HAP-1 (cell line): Measurements from ENCODE around the gene ATP6V0E1.
"Not testable (repeated sequence)": the region's sequence is repeated elsewhere in the genome, so short reads cannot be mapped to it uniquely, and the experiment has no call there.

ENCODE experiments used
- DNase-seq, 2 experiments: peaks; one replicate each; pipeline ENCODE4 v3.0.0-alpha.2; 2016 to 2020; ENCODE audit warnings: low spot score in 2 of 2
- H3K27me3 ChIP-seq: fragments of 250-450 bp; sonication (Bioruptor Pico); 2 replicates; pipeline ENCODE4 v1.5.1; 2020; ENCODE audit warnings: low read depth, mild to moderate bottlenecking, moderate library complexity
- H3K36me3 ChIP-seq: fragments of 250-450 bp; sonication (Bioruptor Pico); replicated peaks from 2 replicates; pipeline ENCODE4 v1.5.1; 2020; ENCODE audit warnings: mild to moderate bottlenecking
- H3K4me1 ChIP-seq: fragments of 250-450 bp; sonication (Bioruptor Pico); 2 replicates; pipeline ENCODE4 v1.5.1; 2020; ENCODE audit warnings: mild to moderate bottlenecking
- H3K4me3 ChIP-seq: fragments of 250-450 bp; sonication (Bioruptor Pico); 2 replicates; pipeline ENCODE4 v1.5.1; 2020; ENCODE audit warnings: mild to moderate bottlenecking, moderate library complexity
- H3K9me3 ChIP-seq: fragments of 250-450 bp; sonication (Bioruptor Pico); 2 replicates; pipeline ENCODE4 v1.5.1; 2020; ENCODE audit warnings: mild to moderate bottlenecking, moderate library complexity
- in situ Hi-C: fragments of 300-500 bp; cut with MboI; formaldehyde crosslinking; loops from 3 replicates; pipeline ENCODE4 v1.14.3; 2020; ENCODE audit warnings: low sequenced_read_pairs, inconsistent platforms, mixed read lengths

ATP6V0E1 gene

GRCh38 chr5:173057062-173057924 is 73.7 kb downstream of the ATP6V0E1 start:
- in situ Hi-C loops, result loop anchor here (5.0 kb wide), 1 partner anchor 75 kb away; the partner anchor contains the start of gene ATP6V0E1
- no peaks in the 10 kb centered on the region for H3K27me3 ChIP-seq
- H3K36me3 ChIP-seq, result no peaks in the 10 kb centered on the region
- H3K9me3 ChIP-seq, result no peaks in the 10 kb centered on the region
- no peaks in the 10 kb centered on the region for H3K4me1 ChIP-seq
- peak overlapping the region; percentile 69 for H3K4me3 ChIP-seq
- DNase-seq, result peak; percentile 93 to 100

DNA sequence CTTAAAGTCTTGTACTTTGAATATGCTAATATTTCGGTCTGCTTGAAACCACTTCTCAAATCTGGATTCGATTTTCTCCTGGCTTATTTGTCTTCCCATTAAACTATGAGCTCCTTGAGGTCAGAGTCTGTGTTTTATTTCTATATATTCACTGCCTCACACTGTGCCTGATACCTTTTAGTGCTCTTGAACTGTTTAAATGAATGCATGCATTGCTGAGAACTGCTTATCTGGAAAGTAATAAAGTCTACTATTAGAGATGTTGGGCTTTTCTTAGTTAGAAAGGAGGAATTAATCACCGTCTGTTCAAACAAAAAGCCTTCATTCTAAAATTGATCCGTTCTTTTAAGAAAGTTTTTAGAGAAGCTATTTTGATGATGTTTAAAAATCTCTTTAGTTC is 78.6 kb downstream of the ATP6V0E1 start:
- Histone ChIP-seq H3K27me3 (no peaks in the 10 kb centered on the region), H3K36me3 (no peaks in the 10 kb centered on the region), H3K4me3 (no peak overlapping the region), H3K4me1 (peaks cover 5% of the 10 kb centered on the region), H3K9me3 (no peaks in the 10 kb centered on the region)
- no peak for DNase-seq
- in situ Hi-C loops, result no loop called here

DNA sequence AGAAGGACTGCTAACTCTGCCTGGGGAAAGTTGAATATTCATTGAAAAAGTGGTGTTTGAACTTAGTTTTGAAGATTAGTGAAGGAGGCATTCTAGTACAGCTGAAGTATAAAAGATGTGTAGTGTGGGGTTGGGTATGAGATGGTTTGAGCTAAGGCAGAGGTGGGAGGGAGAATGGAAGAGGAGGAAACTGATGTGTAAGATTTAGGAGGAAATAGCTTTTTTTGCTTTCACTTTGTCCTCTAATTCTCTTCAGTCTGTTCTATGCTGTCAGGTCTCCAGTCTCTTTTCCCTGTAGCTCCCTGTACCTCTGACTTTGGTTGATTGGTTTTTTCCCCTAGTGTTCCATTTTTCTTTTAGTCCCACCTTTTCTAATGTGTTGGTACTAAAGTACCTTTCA is 81.6 kb downstream of the ATP6V0E1 start:
- H3K4me3 ChIP-seq, result no peak overlapping the region
- in situ Hi-C loops, result no loop called here
- no peak for DNase-seq

GRCh38 chr5:173069671-173070070 is 86.1 kb downstream of the ATP6V0E1 start:
- H3K36me3 ChIP-seq, result no peaks in the 10 kb centered on the region
- DNase-seq, result no peak
- H3K4me1 ChIP-seq, result peaks cover 8% of the 10 kb centered on the region
- H3K4me3 ChIP-seq, result no peak overlapping the region
- no peaks in the 10 kb centered on the region for H3K9me3 ChIP-seq
- in situ Hi-C loops, result no loop called here
- no peaks in the 10 kb centered on the region for H3K27me3 ChIP-seq

More for the DNA sequence above, 81.6 kb downstream of the ATP6V0E1 start:
- H3K36me3 ChIP-seq, result no peaks in the 10 kb centered on the region
- H3K4me1 ChIP-seq, result peaks cover 8% of the 10 kb centered on the region
- no peaks in the 10 kb centered on the region for H3K9me3 ChIP-seq
- H3K27me3 ChIP-seq, result no peaks in the 10 kb centered on the region

DNA sequence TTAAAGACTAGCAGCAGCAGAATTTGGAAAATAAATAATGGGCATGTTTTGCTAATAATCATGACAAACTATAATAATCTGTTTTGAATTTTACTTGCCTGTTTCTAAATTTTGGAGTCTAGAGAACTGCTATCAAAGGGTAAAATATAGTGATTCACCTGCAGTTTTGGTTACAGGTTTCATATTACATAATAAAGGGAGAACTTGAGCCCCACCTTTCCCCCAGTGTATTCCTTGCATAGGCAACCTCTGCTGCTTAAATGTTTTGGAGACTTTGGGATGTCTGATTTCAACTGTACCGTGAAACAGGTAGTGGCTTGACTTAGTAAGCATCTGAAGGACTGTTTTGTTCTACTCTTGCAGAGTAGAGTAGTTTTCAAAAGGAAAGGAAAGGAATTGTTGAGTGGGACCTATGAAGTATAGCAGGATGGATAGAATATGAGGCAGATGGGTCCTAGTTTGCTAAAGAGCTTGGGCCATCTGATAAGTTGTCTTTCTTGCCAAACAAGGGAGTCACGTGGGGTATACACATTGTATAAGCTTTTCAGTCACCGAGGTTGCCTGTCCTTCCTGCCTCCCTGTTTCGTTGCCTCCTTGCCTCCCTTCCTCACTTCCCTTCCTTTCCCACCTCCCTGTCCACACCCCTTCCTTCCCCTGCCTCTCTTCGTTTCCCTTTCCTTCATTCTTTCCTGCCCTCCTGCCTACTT is 91.7 kb downstream of the ATP6V0E1 start:
- no peak for DNase-seq
- in situ Hi-C loops, result no loop called here

GRCh38 chr5:173075970-173076369 is 92.4 kb downstream of the ATP6V0E1 start:
- no peak for DNase-seq
- Histone ChIP-seq H3K4me3 (no peak overlapping the region), H3K9me3 (no peaks in the 10 kb centered on the region), H3K4me1 (no peaks in the 10 kb centered on the region), H3K27me3 (no peaks in the 10 kb centered on the region), H3K36me3 (no peaks in the 10 kb centered on the region)
- in situ Hi-C loops, result no loop called here

More for the DNA sequence above, 91.7 kb downstream of the ATP6V0E1 start:
- Histone ChIP-seq H3K4me1 (no peaks in the 10 kb centered on the region), H3K36me3 (no peaks in the 10 kb centered on the region), H3K9me3 (no peaks in the 10 kb centered on the region), H3K27me3 (no peaks in the 10 kb centered on the region), H3K4me3 (no peak overlapping the region)

GRCh38 chr5:173076471-173076870 is 92.9 kb downstream of the ATP6V0E1 start:
- H3K36me3 ChIP-seq, H3K4me3 ChIP-seq, DNase-seq, H3K27me3 ChIP-seq, in situ Hi-C loops, H3K9me3 ChIP-seq, H3K4me1 ChIP-seq: not testable (repeated sequence)

DNA sequence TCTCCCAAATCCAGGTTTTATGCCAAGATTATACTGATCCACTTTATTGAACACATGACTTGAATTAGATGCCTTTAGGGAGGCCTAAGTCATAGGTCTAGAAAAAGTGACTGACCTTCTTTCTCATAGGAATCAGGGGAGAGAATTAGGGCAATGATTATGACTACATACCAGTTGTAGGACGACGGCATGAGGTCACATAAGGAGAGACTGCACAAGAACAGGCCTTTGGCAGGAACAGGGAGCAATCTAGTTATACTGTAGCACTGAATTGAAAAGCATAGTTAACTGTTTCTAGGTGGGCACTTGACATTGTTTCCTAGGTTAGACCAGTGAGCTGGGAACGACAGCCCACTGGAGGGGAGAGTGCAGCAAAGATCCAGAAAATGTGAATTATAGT is 95.3 kb downstream of the ATP6V0E1 start:
- no peak overlapping the region for H3K4me3 ChIP-seq
- in situ Hi-C loops, result no loop called here
- no peak for DNase-seq
- H3K9me3 ChIP-seq, result no peaks in the 10 kb centered on the region
- H3K4me1 ChIP-seq, result no peaks in the 10 kb centered on the region
- no peaks in the 10 kb centered on the region for H3K27me3 ChIP-seq
- no peaks in the 10 kb centered on the region for H3K36me3 ChIP-seq
